H1 (cell line): ENCODE measurements around the gene DCAF4. TPM values are rescaled to one million over a fixed set of nuclear protein-coding genes. Genes with fewer than 3 reads are reported as not detected.

Experiments
- CTCF ChIA-PET: fragments of 300-600 bp; sonication (Branson Sonifier 250); formaldehyde crosslinking; loops from one replicate; lab custom pipeline; 2021; ENCODE audit not compliant: partially characterized antibody; lab: Charles Lee
- POLR2A ChIA-PET: fragments of 300-600 bp; sonication (Branson Sonifier 250); formaldehyde crosslinking; loops from one replicate; lab custom pipeline; 2021; ENCODE audit warnings: inconsistent platforms; ENCODE audit not compliant: partially characterized antibody; lab: Charles Lee
- DNase-seq, 2 experiments: peaks; one replicate each; pipeline versions ENCODE4 v3.0.0 to v3.0.0-alpha.2; 2010 to 2022; ENCODE audit warnings: low spot score in 2 of 2, low read depth in 1 of 2, mixed read lengths in 1 of 2
- FAIRE-seq: peaks from 2 replicates; lab custom pipeline; 2011; peaks lifted over from hg19 to GRCh38; lab: Jason Lieb, UNC
- H2AFZ ChIP-seq: 2 replicates; pipeline ENCODE4 v1.8.1; 2012; ENCODE audit warnings: low read length, inconsistent platforms
- H2AK5ac ChIP-seq: 2 replicates; pipeline ENCODE4 v1.6.1; 2013; ENCODE audit warnings: low read depth, low read length
- H2BK120ac ChIP-seq: replicated peaks from 2 replicates; pipeline ENCODE3; 2013; ENCODE audit warnings: low read depth, low read length, inconsistent platforms
- H2BK12ac ChIP-seq: 2 replicates; pipeline ENCODE4 v1.6.1; 2013; ENCODE audit warnings: low read depth, low read length
- H2BK15ac ChIP-seq: 2 replicates; pipeline ENCODE4 v1.6.1; 2013; ENCODE audit warnings: low read length
- H2BK20ac ChIP-seq: 2 replicates; pipeline ENCODE4 v1.6.1; 2013; ENCODE audit warnings: low read length
- H2BK5ac ChIP-seq: 2 replicates; pipeline ENCODE4 v1.6.1; 2013; ENCODE audit warnings: low read depth, low read length
- H3K14ac ChIP-seq: 2 replicates; pipeline ENCODE4 v1.6.1; 2013; ENCODE audit warnings: inconsistent platforms; ENCODE audit not compliant: insufficient read length
- H3K18ac ChIP-seq: 2 replicates; pipeline ENCODE4 v1.6.1; 2013; ENCODE audit warnings: low read length; ENCODE audit errors: extremely low read depth
- H3K23ac ChIP-seq: 2 replicates; pipeline ENCODE4 v1.6.1; 2013; ENCODE audit warnings: inconsistent platforms; ENCODE audit not compliant: insufficient read length
- H3K23me2 ChIP-seq: 2 replicates; pipeline ENCODE4 v1.6.1; 2013; ENCODE audit warnings: low read depth, low read length
- H3K27ac ChIP-seq: 2 replicates; pipeline ENCODE4 v1.6.1; 2011; ENCODE audit warnings: low read depth, low read length, inconsistent platforms
- H3K27me3 ChIP-seq, 4 experiments: replicated peaks in 1 of 4; 1 replicate in 1 of 4; 2 replicates in 3 of 4; pipeline versions ENCODE4 v1.6.1 to v1.8.1; 2011 to 2013; ENCODE audit warnings: low read length in 3 of 4, mild to moderate bottlenecking in 3 of 4, inconsistent platforms in 2 of 4, mixed read lengths in 2 of 4, moderate library complexity in 1 of 4; ENCODE audit not compliant: control insufficient read depth in 3 of 4, insufficient read depth in 3 of 4; ENCODE audit errors: extremely low read depth in 1 of 4
- H3K36me3 ChIP-seq, 4 experiments: 2 replicates each; pipeline versions ENCODE4 v1.6.1 to v1.8.1; 2011 to 2013; ENCODE audit warnings: mild to moderate bottlenecking in 4 of 4, low read length in 3 of 4, moderate library complexity in 2 of 4, control low read depth in 1 of 4, inconsistent platforms in 1 of 4; ENCODE audit not compliant: insufficient read depth in 4 of 4, control insufficient read depth in 2 of 4
- H3K4ac ChIP-seq: replicated peaks from 2 replicates; pipeline ENCODE3; 2013; ENCODE audit warnings: low read length, low read depth, mixed read lengths, inconsistent platforms; ENCODE audit not compliant: insufficient read length
- H3K4me1 ChIP-seq, 4 experiments: replicated peaks in 1 of 4; 1 replicate in 1 of 4; 2 replicates in 3 of 4; pipeline versions ENCODE4 v1.6.1 to v1.8.1; 2011 to 2013; ENCODE audit warnings: low read length in 3 of 4, inconsistent platforms in 2 of 4, mixed read lengths in 1 of 4; ENCODE audit not compliant: insufficient read depth in 4 of 4, control insufficient read depth in 3 of 4
- H3K4me2 ChIP-seq, 2 experiments: 2 replicates each; pipeline versions ENCODE4 v1.6.1 to v1.8.1; 2011 to 2013; ENCODE audit warnings: low read depth in 2 of 2, low read length in 2 of 2, control low read depth in 1 of 2, inconsistent platforms in 1 of 2, mild to moderate bottlenecking in 1 of 2; ENCODE audit not compliant: insufficient read depth in 1 of 2
- H3K4me3 ChIP-seq, 4 experiments: fragments of 200-600, 300-600 bp in 1 of 4; sonication (generic), shearing (Covaris generic), sonication (Bioruptor Twin) in 1 of 4; 2 replicates each; pipeline versions ENCODE4 v1.5.1 to v1.8.1; 2011 to 2016; ENCODE audit warnings: low read length in 4 of 4, low read depth in 3 of 4, control low read depth in 2 of 4, inconsistent platforms in 2 of 4, mild to moderate bottlenecking in 2 of 4, mixed read lengths in 1 of 4, moderate library complexity in 1 of 4; ENCODE audit not compliant: insufficient read depth in 2 of 4; ENCODE audit errors: extremely low read depth in 1 of 4
- H3K56ac ChIP-seq: replicated peaks from 2 replicates; pipeline ENCODE3; 2013; ENCODE audit warnings: low read depth, mild to moderate bottlenecking, mixed read lengths, low read length, inconsistent platforms; ENCODE audit not compliant: insufficient read length
- H3K79me1 ChIP-seq: 2 replicates; pipeline ENCODE4 v1.6.1; 2013; ENCODE audit warnings: low read depth, low read length, control low read depth
- H3K79me2 ChIP-seq, 2 experiments: 2 replicates each; pipeline versions ENCODE4 v1.6.1 to v1.8.1; 2012 to 2013; ENCODE audit warnings: low read length in 2 of 2, mild to moderate bottlenecking in 2 of 2, inconsistent platforms in 1 of 2; ENCODE audit not compliant: insufficient read depth in 2 of 2, control insufficient read depth in 1 of 2
- H3K9ac ChIP-seq, 4 experiments: replicated peaks in 1 of 4; 1 replicate in 1 of 4; 2 replicates in 3 of 4; pipeline versions ENCODE4 v1.6.1 to v1.8.1; 2011 to 2013; ENCODE audit warnings: low read depth in 3 of 4, low read length in 3 of 4, control low read depth in 2 of 4, mild to moderate bottlenecking in 2 of 4, moderate library complexity in 2 of 4, inconsistent platforms in 1 of 4; ENCODE audit errors: extremely low read depth in 1 of 4
- H3K9me3 ChIP-seq, 2 experiments: 2 replicates each; pipeline versions ENCODE4 v1.6.1 to v1.8.1; 2012 to 2013; ENCODE audit warnings: mild to moderate bottlenecking in 2 of 2, moderate library complexity in 2 of 2, control low read depth in 1 of 2, inconsistent platforms in 1 of 2, low read depth in 1 of 2, low read length in 1 of 2, mixed read lengths in 1 of 2; ENCODE audit not compliant: insufficient read depth in 2 of 2
- H4K20me1 ChIP-seq, 2 experiments: replicated peaks in 1 of 2; 2 replicates each; pipeline versions ENCODE3 to v1.8.1; 2011 to 2013; ENCODE audit warnings: inconsistent platforms in 2 of 2, low read length in 2 of 2, mild to moderate bottlenecking in 1 of 2; ENCODE audit not compliant: insufficient read depth in 2 of 2, control insufficient read depth in 1 of 2
- H4K5ac ChIP-seq: 2 replicates; pipeline ENCODE4 v1.6.1; 2013; ENCODE audit warnings: low read length, low read depth, mixed read lengths, inconsistent platforms; ENCODE audit not compliant: insufficient read length
- H4K8ac ChIP-seq: 2 replicates; pipeline ENCODE4 v1.8.0; 2013; ENCODE audit warnings: mild to moderate bottlenecking, moderate library complexity, low read length, inconsistent platforms; ENCODE audit not compliant: insufficient read depth; ENCODE audit errors: extremely low read depth
- H4K91ac ChIP-seq: replicated peaks from 2 replicates; pipeline ENCODE3; 2013; ENCODE audit warnings: low read length, mixed read lengths, inconsistent platforms; ENCODE audit not compliant: insufficient read length
- CBX5 ChIP-seq: fragments of 300-800, 300-1000 bp; sonication (generic); IDR thresholded peaks from 2 replicates; pipeline ENCODE4 v1.7.1; 2016; ENCODE audit warnings: antibody characterized with exemption, low read length, low read depth
- CHD2 ChIP-seq: IDR thresholded peaks from 2 replicates; pipeline ENCODE4 v1.6.1; 2012; ENCODE audit warnings: low read length, improper control_type of control experiment
- GABPA ChIP-seq: IDR thresholded peaks from 2 replicates; pipeline ENCODE4 v1.6.1; 2011; ENCODE audit warnings: mild to moderate bottlenecking, low read length, moderate library complexity, borderline replicate concordance; ENCODE audit not compliant: insufficient read depth
- KDM5A ChIP-seq: fragments of 200-600 bp; IDR thresholded peaks from 2 replicates; pipeline ENCODE4 v1.7.1; 2012; ENCODE audit warnings: mild to moderate bottlenecking, low read length, inconsistent platforms, mixed read lengths
- POLR2AphosphoS5 ChIP-seq: IDR thresholded peaks from 2 replicates; pipeline ENCODE4 v1.6.1; 2011; ENCODE audit warnings: low read depth, low read length
- POU5F1 ChIP-seq: IDR thresholded peaks from 2 replicates; pipeline ENCODE4 v1.6.1; 2011; ENCODE audit warnings: low read depth, mild to moderate bottlenecking, low read length, moderate library complexity
- RAD21 ChIP-seq, 2 experiments: IDR thresholded peaks in 1 of 2; conservative IDR thresholded peaks in 1 of 2; 2 replicates each; pipeline ENCODE4 v1.6.1; 2011; ENCODE audit warnings: low read depth in 2 of 2, low read length in 2 of 2, improper control_type of control experiment in 1 of 2, inconsistent platforms in 1 of 2, mild to moderate bottlenecking in 1 of 2, moderate library complexity in 1 of 2
- RBBP5 ChIP-seq: IDR thresholded peaks from 2 replicates; pipeline ENCODE4 v1.7.1; 2012; ENCODE audit warnings: low read depth, mild to moderate bottlenecking, inconsistent platforms, low read length, moderate library complexity, borderline replicate concordance
- SIN3A ChIP-seq, 2 experiments: IDR thresholded peaks in 1 of 2; conservative IDR thresholded peaks in 1 of 2; 2 replicates each; pipeline ENCODE4 v1.6.1; 2011 to 2012; ENCODE audit warnings: low read length in 2 of 2, improper control_type of control experiment in 1 of 2, low read depth in 1 of 2, mild to moderate bottlenecking in 1 of 2
- TAF7 ChIP-seq: optimal IDR thresholded peaks from 2 replicates; pipeline ENCODE3; 2011; ENCODE audit warnings: low read depth, mild to moderate bottlenecking, inconsistent platforms, low read length, moderate library complexity, borderline replicate concordance
- USF2 ChIP-seq: IDR thresholded peaks from 2 replicates; pipeline ENCODE4 v1.6.1; 2011; ENCODE audit warnings: low read length, improper control_type of control experiment
- WGBS, 2 experiments: shearing (Covaris generic) in 1 of 2; methylation state at CpG; one replicate each; pipeline versions ENCODE4 v1.1.6 to v1.1.7; 2013 to 2015; ENCODE audit warnings: low lambda C conversion rate in 2 of 2, mixed read lengths in 2 of 2, inconsistent platforms in 1 of 2, low coverage in 1 of 2, missing lambda C conversion rate in 1 of 2; ENCODE audit not compliant: insufficient replicate concordance in 2 of 2, insufficient coverage in 1 of 2, insufficient read length in 1 of 2; ENCODE audit errors: extremely low coverage in 1 of 2, missing lambda C conversion rate in 1 of 2; 5-methylcytosine and 5-hydroxymethylcytosine counted together
- polyA plus RNA-seq, 7 experiments: library from polyadenylated mRNA; depleted of rRNA in 3 of 7; stranded (reverse) in 5 of 7; unstranded in 2 of 7; fragments of >200 nt in 5 of 7; fragments of 200-250 nt in 2 of 7; gene quantifications; 1 replicate in 5 of 7; 2 replicates in 1 of 7; 4 replicates in 1 of 7; pipeline versions ENCODE4 v1.2.1 to v1.2.3, GENCODE V29; 2011 to 2013; ENCODE audit warnings: missing spikeins in 2 of 7, mixed read lengths in 2 of 7
- total RNA-seq: library from RNA; stranded (reverse); fragmentation: NEBNext Ultra II Directional; extraction: Animal tissue kit (Norgen Biotek cat#: 25700); gene quantifications from 2 replicates; pipeline ENCODE4 v1.2.1, GENCODE V29; 2021
- TF ChIP-seq, protein P1 (sequence below): IDR thresholded peaks from 2 replicates; pipeline ENCODE4 v1.6.1; 2012; ENCODE audit warnings: inconsistent platforms

The DCAF4 gene
- total and polyA plus RNA-seq, 2 of the 8 experiments (the other 6 are each of a cell fraction or from before 2014, with no cell fraction given), result 17.0 to 21.1 TPM

GRCh38 chr14:72999316-72999715 is 73.1 kb downstream of the DCAF4 start:
- no peak overlapping the region for H3K4me3 ChIP-seq
- H3K56ac ChIP-seq, result no peak overlapping the region
- no peak overlapping the region; the same call in 1 of the 2 replicates for H3K18ac ChIP-seq
- H4K8ac ChIP-seq, result no peak overlapping the region
- peaks cover 0 to 6% of the 10 kb centered on the region in 2 experiments; a peak in 2 of 4 replicates for H3K79me2 ChIP-seq
- H2BK5ac ChIP-seq, result no peak overlapping the region
- H3K79me1 ChIP-seq, result peaks cover 2% of the 10 kb centered on the region; the same call in 1 of the 2 replicates
- H3K27ac ChIP-seq, result no peak overlapping the region
- H3K4me1 ChIP-seq, result peaks cover 0 to 5% (median 0%) of the 10 kb centered on the region in 4 experiments; a peak in 3 of 7 replicates
- WGBS, 2 experiments, result 93% methylated on average over 4 of the region's 4 CpGs; no CpG with 5 or more reads in 1 of the 2 experiments
- no peak overlapping the region for H3K23ac ChIP-seq
- H2BK20ac ChIP-seq, result no peak overlapping the region
- H3K23me2 ChIP-seq, result no peaks in the 10 kb centered on the region; the same call in 1 of the 2 replicates
- FAIRE-seq (no peak), DNase-seq (no peak)
- H3K36me3 ChIP-seq, result peaks cover 0 to 6% (median 4%) of the 10 kb centered on the region in 4 experiments; a peak in 3 of 8 replicates
- no peak overlapping the region for H2AFZ ChIP-seq
- H4K5ac ChIP-seq, result no peak overlapping the region
- no peak overlapping the region for H3K4me2 ChIP-seq
- no peak overlapping the region for H2AK5ac ChIP-seq
- H2BK12ac ChIP-seq, result no peak overlapping the region
- no peaks in the 10 kb centered on the region for H3K27me3 ChIP-seq
- ChIA-PET POLR2A (interaction anchor here (1.0 to 1.6 kb wide), 4 partner anchors 11 to 59 kb away, joined by 3 to 5 read pairs (median 4); partner anchors contain the start of gene RBM25), CTCF (interaction anchor here (0.6 to 1.3 kb wide), 2 partner anchors 9 to 42 kb away, joined by 3 read pairs; no protein-coding TSS in a partner anchor)
- H2BK120ac ChIP-seq, result no peak overlapping the region
- no peaks in the 10 kb centered on the region for H4K20me1 ChIP-seq
- no peak overlapping the region for H2BK15ac ChIP-seq
- H3K9ac ChIP-seq, result no peak overlapping the region
- H3K9me3 ChIP-seq, result no peaks in the 10 kb centered on the region
- no peak overlapping the region for H3K4ac ChIP-seq
- H3K14ac ChIP-seq, result no peak overlapping the region
- no peak overlapping the region for H4K91ac ChIP-seq
- TF ChIP-seq CHD2 (no peak), USF2 (no peak), GABPA (no peak), RBBP5 (no peak), POLR2AphosphoS5 (no peak), CBX5 (no peak), SIN3A (conservative IDR thresholded peaks at IDR 0.05 in 1 of 2, IDR thresholded peaks at IDR 0.05 in 1 of 2; ENCODE audit: low read depth in 1 of 2, low read length in 2 of 2) (no peak), RAD21 (IDR thresholded peaks at IDR 0.05 in 1 of 2, conservative IDR thresholded peaks at IDR 0.05 in 1 of 2; ENCODE audit: low read depth in 2 of 2, low read length in 2 of 2) (no peak), TAF7 (no peak), KDM5A (no peak), POU5F1 (no peak)
- TF ChIP-seq, protein P1, sequence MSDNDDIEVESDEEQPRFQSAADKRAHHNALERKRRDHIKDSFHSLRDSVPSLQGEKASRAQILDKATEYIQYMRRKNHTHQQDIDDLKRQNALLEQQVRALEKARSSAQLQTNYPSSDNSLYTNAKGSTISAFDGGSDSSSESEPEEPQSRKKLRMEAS, result no peak
